ENCODE data around the gene MYO5B. TPM values are rescaled to one million over a fixed set of nuclear protein-coding genes. Genes with fewer than 3 reads are reported as not detected.

The MYO5B gene
- total and polyA plus RNA-seq, 7 experiments from 2014 or later, result 0.02 to 0.04 TPM; not detected in 5

DNA sequence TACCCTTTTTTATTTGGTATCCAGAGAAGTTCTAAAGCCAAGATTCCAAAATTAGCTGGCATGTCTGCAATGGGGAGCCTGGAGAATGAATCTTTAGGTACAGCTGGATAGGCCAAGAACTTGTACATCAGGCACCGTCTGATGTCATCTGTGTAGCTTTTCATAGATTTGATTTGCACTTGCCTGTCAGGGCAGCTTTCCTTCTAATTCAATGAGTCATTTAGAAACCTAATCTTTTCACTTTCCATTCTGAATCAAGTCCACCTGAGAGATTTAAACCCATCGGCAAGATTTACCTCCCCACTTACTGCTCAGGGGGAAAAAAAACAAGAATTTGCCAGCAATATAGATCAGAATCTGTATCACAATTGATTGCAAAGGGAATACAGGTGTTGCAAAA lies 320.7 kb downstream of the MYO5B start:
- H3K27me3 Mint-ChIP-seq, result peaks cover 0 to 29% (median 11%) of the 10 kb centered on the region in 5 donors
- H3K9me3 Mint-ChIP-seq, result no peaks in the 10 kb centered on the region
- no peak for ATAC-seq
- H3K27me3 ChIP-seq (ENCODE audit: control insufficient read depth in 2 of 2, insufficient read depth in 2 of 2, low read length in 2 of 2), result no peaks in the 10 kb centered on the region
- H3K36me3 ChIP-seq (ENCODE audit: control insufficient read depth in 2 of 3, insufficient read depth in 3 of 3, low read length in 3 of 3), result no peaks in the 10 kb centered on the region
- ChIA-PET CTCF (interaction anchor here (0.7 kb wide), 1 partner anchor 27 kb away, joined by 4 read pairs; no protein-coding TSS in a partner anchor), POLR2A (no interaction called here)
- H3K4me1 ChIP-seq (ENCODE audit: control insufficient read depth in 2 of 2, insufficient read depth in 2 of 2, low read length in 2 of 2), result no peaks in the 10 kb centered on the region
- H3K4me3 Mint-ChIP-seq, result no peak overlapping the region
- H3K9me3 ChIP-seq (ENCODE audit: control insufficient read depth in 2 of 3, low read length in 3 of 3), result no peaks in the 10 kb centered on the region
- peaks cover 0 to 6% (median 0%) of the 10 kb centered on the region in 7 donors for H3K4me1 Mint-ChIP-seq
- H3K27ac Mint-ChIP-seq, result no peak overlapping the region
- H3K36me3 Mint-ChIP-seq, result no peaks in the 10 kb centered on the region
- H3K4me3 ChIP-seq (ENCODE audit: low read length), result no peak overlapping the region
- intact Hi-C loops (cut with micrococcal nuclease), result no loop called here
- no peak overlapping the region for H3K27ac ChIP-seq (ENCODE audit: low read depth, low read length)
- DNase-seq, result no peak

GRCh38 chr18:49869354-49869753 lies 325.6 kb downstream of the MYO5B start:
- DNase-seq, result no peak
- POLR2A ChIA-PET, result no interaction called here
- no peaks in the 10 kb centered on the region for H3K4me1 ChIP-seq (ENCODE audit: control insufficient read depth in 2 of 2, insufficient read depth in 2 of 2, low read length in 2 of 2)
- no peaks in the 10 kb centered on the region for H3K27me3 ChIP-seq (ENCODE audit: control insufficient read depth in 2 of 2, insufficient read depth in 2 of 2, low read length in 2 of 2)
- Mint-ChIP-seq H3K4me1 (peaks cover 0 to 4% (median 0%) of the 10 kb centered on the region in 7 donors), H3K4me3 (no peak overlapping the region), H3K27ac (no peak overlapping the region), H3K9me3 (no peaks in the 10 kb centered on the region), H3K36me3 (no peaks in the 10 kb centered on the region), H3K27me3 (peaks cover 0 to 16% (median 10%) of the 10 kb centered on the region in 5 donors)
- H3K9me3 ChIP-seq (ENCODE audit: control insufficient read depth in 2 of 3, low read length in 3 of 3), result no peaks in the 10 kb centered on the region
- ATAC-seq, result no peak
- no peaks in the 10 kb centered on the region for H3K36me3 ChIP-seq (ENCODE audit: control insufficient read depth in 2 of 3, insufficient read depth in 3 of 3, low read length in 3 of 3)
- CTCF ChIA-PET, result no interaction called here
- no peak overlapping the region for H3K4me3 ChIP-seq (ENCODE audit: low read length)
- no peak overlapping the region for H3K27ac ChIP-seq (ENCODE audit: low read depth, low read length)
- intact Hi-C loops (cut with micrococcal nuclease), result no loop called here

GRCh38 chr18:49866680-49867079 lies 328.3 kb downstream of the MYO5B start:
- H3K4me1 ChIP-seq (ENCODE audit: control insufficient read depth in 2 of 2, insufficient read depth in 2 of 2, low read length in 2 of 2), result no peaks in the 10 kb centered on the region
- ChIA-PET CTCF (interaction anchor here (0.7 kb wide), 1 partner anchor 359 kb away, joined by 3 read pairs; no protein-coding TSS in a partner anchor), POLR2A (no interaction called here)
- no peaks in the 10 kb centered on the region for H3K27me3 ChIP-seq (ENCODE audit: control insufficient read depth in 2 of 2, insufficient read depth in 2 of 2, low read length in 2 of 2)
- H3K36me3 ChIP-seq (ENCODE audit: control insufficient read depth in 2 of 3, insufficient read depth in 3 of 3, low read length in 3 of 3), result no peaks in the 10 kb centered on the region
- Mint-ChIP-seq H3K36me3 (no peaks in the 10 kb centered on the region), H3K27ac (no peak overlapping the region), H3K9me3 (no peaks in the 10 kb centered on the region), H3K27me3 (peaks cover 0 to 17% (median 10%) of the 10 kb centered on the region in 5 donors), H3K4me3 (no peak overlapping the region), H3K4me1 (no peaks in the 10 kb centered on the region)
- H3K4me3 ChIP-seq (ENCODE audit: low read length), result no peak overlapping the region
- H3K27ac ChIP-seq (ENCODE audit: low read depth, low read length), result no peak overlapping the region
- no peak for ATAC-seq
- H3K9me3 ChIP-seq (ENCODE audit: control insufficient read depth in 2 of 3, low read length in 3 of 3), result no peaks in the 10 kb centered on the region
- no peak for DNase-seq
- intact Hi-C loops (cut with micrococcal nuclease), result no loop called here

DNA sequence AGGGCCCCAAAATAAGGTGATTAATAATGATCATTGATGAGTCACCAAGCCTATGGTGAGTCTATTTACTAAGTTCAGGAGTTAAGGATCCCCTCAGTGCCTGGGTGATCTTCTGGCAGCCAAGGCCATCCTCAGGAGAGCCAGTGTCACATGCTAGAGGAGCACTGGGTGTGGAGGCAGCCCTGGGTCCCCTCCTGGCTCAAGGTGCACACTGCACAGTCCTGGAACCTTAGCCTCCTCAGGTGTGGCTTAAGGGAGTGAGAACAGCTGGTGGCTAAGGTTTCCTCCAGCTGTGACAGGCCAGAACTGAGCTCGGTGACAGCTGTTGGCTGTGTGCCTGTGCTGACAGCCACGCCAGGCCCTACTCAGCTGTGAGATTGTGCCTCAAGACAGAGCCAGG lies 329.5 kb downstream of the MYO5B start:
- ATAC-seq (no peak), DNase-seq (no peak)
- H3K4me3 ChIP-seq (ENCODE audit: low read length), result no peak overlapping the region
- Mint-ChIP-seq H3K4me3 (no peak overlapping the region), H3K36me3 (no peaks in the 10 kb centered on the region), H3K9me3 (no peaks in the 10 kb centered on the region), H3K27ac (no peak overlapping the region), H3K4me1 (no peaks in the 10 kb centered on the region), H3K27me3 (peaks cover 0 to 15% (median 10%) of the 10 kb centered on the region in 5 donors)
- no peaks in the 10 kb centered on the region for H3K4me1 ChIP-seq (ENCODE audit: control insufficient read depth in 2 of 2, insufficient read depth in 2 of 2, low read length in 2 of 2)
- no peaks in the 10 kb centered on the region for H3K36me3 ChIP-seq (ENCODE audit: control insufficient read depth in 2 of 3, insufficient read depth in 3 of 3, low read length in 3 of 3)
- no peak overlapping the region for H3K27ac ChIP-seq (ENCODE audit: low read depth, low read length)
- intact Hi-C loops (cut with micrococcal nuclease), result no loop called here
- H3K9me3 ChIP-seq (ENCODE audit: control insufficient read depth in 2 of 3, low read length in 3 of 3), result no peaks in the 10 kb centered on the region
- ChIA-PET POLR2A (no interaction called here), CTCF (no interaction called here)
- no peaks in the 10 kb centered on the region for H3K27me3 ChIP-seq (ENCODE audit: control insufficient read depth in 2 of 2, insufficient read depth in 2 of 2, low read length in 2 of 2)

- no peaks in the 10 kb centered on the region for H3K9me3 Mint-ChIP-seq
- Histone ChIP-seq H3K27me3 (ENCODE audit: control insufficient read depth in 2 of 2, insufficient read depth in 2 of 2, low read length in 2 of 2) (no peaks in the 10 kb centered on the region), H3K27ac (ENCODE audit: low read depth, low read length) (no peak overlapping the region), H3K4me3 (ENCODE audit: low read length) (no peak overlapping the region), H3K9me3 (ENCODE audit: control insufficient read depth in 2 of 3, low read length in 3 of 3) (no peaks in the 10 kb centered on the region), H3K36me3 (ENCODE audit: control insufficient read depth in 2 of 3, insufficient read depth in 3 of 3, low read length in 3 of 3) (no peaks in the 10 kb centered on the region), H3K4me1 (ENCODE audit: control insufficient read depth in 2 of 2, insufficient read depth in 2 of 2, low read length in 2 of 2) (no peaks in the 10 kb centered on the region)
- no peaks in the 10 kb centered on the region for H3K4me1 Mint-ChIP-seq
- H3K4me3 Mint-ChIP-seq, result no peak overlapping the region
- intact Hi-C loops (cut with micrococcal nuclease), result no loop called here
- peaks cover 0 to 11% (median 10%) of the 10 kb centered on the region in 5 donors for H3K27me3 Mint-ChIP-seq
- CTCF ChIA-PET, result interaction anchor here (2.8 kb wide), 1 partner anchor 353 kb away, joined by 15 read pairs; no protein-coding TSS in a partner anchor
- H3K36me3 Mint-ChIP-seq, result no peaks in the 10 kb centered on the region
- no peak overlapping the region for H3K27ac Mint-ChIP-seq
- POLR2A ChIA-PET, result interaction anchor here (0.5 kb wide), 2 partner anchors 355 to 949 kb away, joined by 3 to 4 read pairs; no protein-coding TSS in a partner anchor
- DNase-seq (no peak), ATAC-seq (no peak)
Measured at GRCh38 chr18:49863769-49864621, 331.0 kb downstream of the MYO5B start.

DNA sequence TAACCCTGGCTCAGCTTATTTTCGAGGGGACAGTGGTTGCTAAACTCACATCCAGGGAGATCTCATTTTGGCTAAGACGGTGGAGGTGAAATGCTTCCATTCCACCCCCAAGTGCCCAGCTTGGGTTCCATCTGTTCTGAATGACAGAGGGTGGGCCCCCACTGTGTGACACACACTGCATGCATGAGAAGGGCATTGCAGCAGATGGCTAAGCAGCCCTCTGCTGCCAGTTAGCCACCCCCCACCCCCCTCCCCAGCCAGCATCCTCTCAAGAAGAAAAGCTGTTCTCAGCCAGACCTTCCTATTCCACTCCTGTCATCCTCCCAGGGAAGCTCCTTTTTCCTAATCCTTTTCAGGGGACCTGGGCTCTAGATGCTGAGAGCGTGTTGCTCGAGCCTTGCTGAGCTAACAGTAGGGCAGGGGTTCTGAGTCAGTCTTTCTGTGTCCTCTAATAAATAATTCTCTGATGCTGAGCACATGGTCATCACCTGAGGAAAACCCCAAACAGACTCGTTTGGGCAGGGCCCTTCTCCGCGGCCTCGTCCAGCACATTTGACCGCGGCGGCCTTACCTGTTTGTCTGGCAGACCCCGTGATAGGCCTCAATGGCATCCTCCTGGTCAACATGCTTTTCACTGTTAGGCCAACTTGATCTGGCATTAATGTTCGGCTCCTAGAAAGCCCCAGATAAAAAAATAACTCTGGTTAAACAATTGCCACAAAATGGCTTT lies 332.1 kb downstream of the MYO5B start:
- intact Hi-C loops (cut with micrococcal nuclease), result no loop called here
- H3K27ac Mint-ChIP-seq, result no peak overlapping the region
- no peak overlapping the region for H3K4me3 ChIP-seq (ENCODE audit: low read length)
- POLR2A ChIA-PET, result interaction anchor here (0.7 kb wide), 1 partner anchor 49 kb away, joined by 7 read pairs; no protein-coding TSS in a partner anchor
- no peak overlapping the region for H3K4me3 Mint-ChIP-seq
- CTCF ChIA-PET, result interaction anchor here (0.5 to 2.8 kb wide), 5 partner anchors 26 to 1856 kb away, joined by 3 to 15 read pairs (median 7); no protein-coding TSS in a partner anchor
- no peaks in the 10 kb centered on the region for H3K9me3 ChIP-seq (ENCODE audit: control insufficient read depth in 2 of 3, low read length in 3 of 3)
- no peaks in the 10 kb centered on the region for H3K36me3 ChIP-seq (ENCODE audit: control insufficient read depth in 2 of 3, insufficient read depth in 3 of 3, low read length in 3 of 3)
- ATAC-seq (no peak), DNase-seq (no peak)
- H3K4me1 Mint-ChIP-seq, result peaks cover 0 to 6% (median 0%) of the 10 kb centered on the region in 7 donors
- H3K27me3 ChIP-seq (ENCODE audit: control insufficient read depth in 2 of 2, insufficient read depth in 2 of 2, low read length in 2 of 2), result no peaks in the 10 kb centered on the region
- H3K27ac ChIP-seq (ENCODE audit: low read depth, low read length), result no peak overlapping the region
- H3K9me3 Mint-ChIP-seq, result no peaks in the 10 kb centered on the region
- H3K36me3 Mint-ChIP-seq, result no peaks in the 10 kb centered on the region
- peaks cover 0 to 10% (median 9%) of the 10 kb centered on the region in 5 donors for H3K27me3 Mint-ChIP-seq
- H3K4me1 ChIP-seq (ENCODE audit: control insufficient read depth in 2 of 2, insufficient read depth in 2 of 2, low read length in 2 of 2), result no peaks in the 10 kb centered on the region

Measured in naive thymus-derived CD4-positive, alpha-beta T cell (primary cell).